Endodermal cell (in vitro differentiated cells): ENCODE measurements around the gene PLD2. TPM values are rescaled to one million over a fixed set of nuclear protein-coding genes. Genes with fewer than 3 reads are reported as not detected.

ENCODE experiments used
- DNase-seq: peaks from one replicate; pipeline ENCODE4 v3.0.0-alpha.2; 2017
- H3K27ac ChIP-seq: 2 replicates; pipeline ENCODE4 v1.5.1; 2013; ENCODE audit warnings: mild to moderate bottlenecking, low read depth, low read length, moderate library complexity
- H3K27me3 ChIP-seq: 2 replicates; pipeline ENCODE4 v1.6.1; 2013; ENCODE audit warnings: mild to moderate bottlenecking, low read length, moderate library complexity; ENCODE audit not compliant: insufficient read depth, control insufficient read depth, poor library complexity, severe bottlenecking
- H3K36me3 ChIP-seq: 2 replicates; pipeline ENCODE4 v1.7.0; 2013; ENCODE audit warnings: mild to moderate bottlenecking, low read length, moderate library complexity; ENCODE audit not compliant: control insufficient read depth, insufficient read depth
- H3K4me1 ChIP-seq: one replicate; pipeline ENCODE4 v1.7.0; 2013; ENCODE audit warnings: low read length; ENCODE audit not compliant: control insufficient read depth, insufficient read depth
- H3K4me3 ChIP-seq: 2 replicates; pipeline ENCODE4 v1.5.1; 2013; ENCODE audit warnings: mild to moderate bottlenecking, low read length, moderate library complexity
- H3K9ac ChIP-seq: 2 replicates; pipeline ENCODE4 v1.6.1; 2013; ENCODE audit warnings: mild to moderate bottlenecking, low read length, moderate library complexity; ENCODE audit not compliant: poor library complexity, severe bottlenecking; ENCODE audit errors: extremely low read depth
- H3K9me3 ChIP-seq: 2 replicates; pipeline ENCODE4 v1.6.1; 2013; ENCODE audit warnings: mild to moderate bottlenecking, low read length, moderate library complexity; ENCODE audit not compliant: control insufficient read depth
- H3K27ac Mint-ChIP-seq: 2 replicates; pipeline ENCODE4 v1.8.0; 2020; ENCODE audit warnings: mixed read lengths
- H3K27me3 Mint-ChIP-seq: 2 replicates; pipeline ENCODE4 v1.8.0; 2021; ENCODE audit warnings: mild to moderate bottlenecking, mixed read lengths; ENCODE audit not compliant: insufficient read depth
- H3K36me3 Mint-ChIP-seq: 2 replicates; pipeline ENCODE4 v1.8.0; 2020; ENCODE audit warnings: low read depth, mixed read lengths
- H3K4me1 Mint-ChIP-seq: 2 replicates; pipeline ENCODE4 v1.8.0; 2020; ENCODE audit warnings: mixed read lengths
- H3K4me3 Mint-ChIP-seq: 2 replicates; pipeline ENCODE4 v1.8.0; 2020; ENCODE audit warnings: mild to moderate bottlenecking, moderate library complexity, mixed read lengths
- H3K9me3 Mint-ChIP-seq: 2 replicates; pipeline ENCODE4 v1.8.0; 2020; ENCODE audit warnings: mild to moderate bottlenecking, mixed read lengths
- CTCF ChIP-seq: fragments of 200-600 bp; sonication (generic); conservative IDR thresholded peaks from 2 replicates; pipeline ENCODE4 v1.5.0; 2021; ENCODE audit warnings: antibody characterized with exemption, mild to moderate bottlenecking
- WGBS, 2 experiments: methylation state at CpG; one replicate each; pipeline versions ENCODE4 v1.1.5 to v1.1.7; 2013; ENCODE audit warnings: missing lambda C conversion rate in 2 of 2, mixed read lengths in 1 of 2; ENCODE audit not compliant: insufficient coverage in 1 of 2, insufficient read length in 1 of 2; 5-methylcytosine and 5-hydroxymethylcytosine counted together
- long read RNA-seq, 4 experiments: library from polyadenylated mRNA in 2 of 4; library from RNA in 1 of 4; library from capped mRNA in 1 of 4; stranded (forward) in 3 of 4; unstranded in 1 of 4; transcript quantifications; one replicate each; pipeline ENCODE4 v2.0.0, GENCODE V29; 2020 to 2021; ENCODE audit warnings: inconsistent platforms in 1 of 4
- polyA plus RNA-seq, 2 experiments: library from polyadenylated mRNA; stranded (reverse); fragments of 50-300 nt; gene quantifications; one replicate each; pipeline ENCODE4 v1.2.3, GENCODE V29; 2013
- total RNA-seq, 2 donors: library from RNA; stranded (reverse); fragmentation: NEBNext Ultra II Directional in 1 of 2; extraction: Animal tissue kit (Norgen Biotek cat#: 25700) in 1 of 2; gene quantifications; 2 replicates in 1 of 2; 3 replicates in 1 of 2; pipeline ENCODE4 v1.2.1, GENCODE V29; 2021

Gene PLD2
- 10 to 100 TPM; 72.7 to 75.2 TPM for total RNA-seq
- polyA plus RNA-seq (2013, experiment 1 of 2): 32.9 TPM
- 35.4 TPM for polyA plus RNA-seq (2013, experiment 2 of 2)
- long read RNA-seq, experiment 1, partial matches to known transcripts: 6 of 17 reads
- long read RNA-seq, experiment 1, other reads (novel, unspliced or antisense): 5 of 17 reads
- long read RNA-seq, experiment 2, transcript PLD2-205 (25 exons, 3,391 nt): minor isoform, 6 of 64 reads
- long read RNA-seq, experiment 2, transcript PLD2-201 (25 exons, 3,503 nt): major isoform, 35 of 64 reads
- long read RNA-seq, experiment 2, partial matches to known transcripts: 4 of 64 reads
- long read RNA-seq, experiment 2, other reads (novel, unspliced or antisense): 19 of 64 reads
- long read RNA-seq, experiment 3, transcript PLD2-205 (25 exons, 3,391 nt): minor isoform, 30 of 418 reads
- long read RNA-seq, experiment 3, transcript PLD2-201 (25 exons, 3,503 nt): major isoform, 268 of 418 reads
- long read RNA-seq, experiment 3, partial matches to known transcripts: 27 of 418 reads
- long read RNA-seq, experiment 3, other reads (novel, unspliced or antisense): 93 of 418 reads
- long read RNA-seq, experiment 4, partial matches to known transcripts: 6 of 7 reads
- long read RNA-seq, experiment 4, other reads (novel, unspliced or antisense): 0 of 7 reads

GRCh38 chr17:4806777-4807604, at the start of gene PLD2:
Gene PLD2 (plus strand): TSS chr17:4807152. CDS start chr17:4807773, 621 bp downstream.
- H3K36me3 Mint-ChIP-seq: peaks cover 25% of the 10 kb centered on the region
- peak within 1 kb of the TSS; percentile 86 for H3K27ac Mint-ChIP-seq
- no peaks in the 10 kb centered on the region for H3K9me3 ChIP-seq
- no peaks in the 10 kb centered on the region for H3K9me3 Mint-ChIP-seq
- no peaks in the 10 kb centered on the region for H3K4me1 ChIP-seq
- H3K4me3 Mint-ChIP-seq: peak within 1 kb of the TSS; percentile 79
- no peak for TF ChIP-seq CTCF
- no peaks in the 10 kb centered on the region for H3K27me3 Mint-ChIP-seq
- no peaks in the 10 kb centered on the region for H3K27me3 ChIP-seq
- DNase-seq: peak; percentile 97
- 0% methylated on average over 40 to 106 of the region's 106 CpGs for WGBS, 2 experiments
- H3K4me3 ChIP-seq: peak within 1 kb of the TSS; percentile 93
- peaks cover 31% of the 10 kb centered on the region for H3K36me3 ChIP-seq
- peak within 1 kb of the TSS; percentile 60 for H3K9ac ChIP-seq
- H3K27ac ChIP-seq: no peak within 1 kb of the TSS
- H3K4me1 Mint-ChIP-seq: peaks cover 6% of the 10 kb centered on the region

GRCh38 chr17:4759776-4760236, 47.1 kb upstream of the PLD2 start:
- TF ChIP-seq CTCF: no peak
- WGBS, 2 experiments: 88 to 93% methylated on average over 4 to 10 of the region's 10 CpGs
- no peaks in the 10 kb centered on the region for H3K9me3 Mint-ChIP-seq
- H3K4me3 Mint-ChIP-seq: no peak overlapping the region
- Histone ChIP-seq H3K4me3 (no peak overlapping the region), H3K27me3 (no peaks in the 10 kb centered on the region), H3K9me3 (no peaks in the 10 kb centered on the region), H3K9ac (no peak overlapping the region), H3K27ac (no peak overlapping the region), H3K36me3 (no peaks in the 10 kb centered on the region), H3K4me1 (no peaks in the 10 kb centered on the region)
- DNase-seq: no peak
- H3K36me3 Mint-ChIP-seq: no peaks in the 10 kb centered on the region
- no peak overlapping the region for H3K27ac Mint-ChIP-seq
- H3K27me3 Mint-ChIP-seq: peaks cover 3% of the 10 kb centered on the region
- H3K4me1 Mint-ChIP-seq: no peaks in the 10 kb centered on the region

GRCh38 chr17:4764595-4764994, 42.4 kb upstream of the PLD2 start:
- Mint-ChIP-seq H3K27me3 (peaks cover 6% of the 10 kb centered on the region), H3K27ac (no peak overlapping the region), H3K9me3 (no peaks in the 10 kb centered on the region), H3K4me1 (no peaks in the 10 kb centered on the region), H3K4me3 (no peak overlapping the region), H3K36me3 (no peaks in the 10 kb centered on the region)
- WGBS, 2 experiments: 75 to 86% methylated on average over 2 to 3 of the region's 3 CpGs
- H3K36me3 ChIP-seq: no peaks in the 10 kb centered on the region
- H3K27me3 ChIP-seq: no peaks in the 10 kb centered on the region
- no peak overlapping the region for H3K27ac ChIP-seq
- no peak overlapping the region for H3K9ac ChIP-seq
- no peak for DNase-seq
- H3K4me1 ChIP-seq: no peaks in the 10 kb centered on the region
- no peaks in the 10 kb centered on the region for H3K9me3 ChIP-seq
- TF ChIP-seq CTCF: no peak
- no peak overlapping the region for H3K4me3 ChIP-seq
